Stimulated activated CD8-positive, alpha-beta memory T cell treated with anti-CD3 and anti-CD28 coated beads, Interleukin-15, amount 100 ng/mL, for 4 hours (primary cell): ENCODE data around the gene KPNA4.
"Not testable (repeated sequence)": the region's sequence is repeated elsewhere in the genome, so short reads cannot be mapped to it uniquely, and the experiment has no call there.

Source experiments
- DNase-seq, 2 donors: peaks; one replicate each; pipeline ENCODE4 v3.0.0-alpha.2; 2020; ENCODE audit warnings: low read depth in 2 of 2

Gene KPNA4

GRCh38 chr3:160490166-160490565, 75.2 kb downstream of the KPNA4 start:
- no peak for DNase-seq

GRCh38 chr3:160486459-160486869, 78.9 kb downstream of the KPNA4 start:
- DNase-seq = no peak

GRCh38 chr3:160482796-160483195, 82.6 kb downstream of the KPNA4 start:
- no peak for DNase-seq

DNA sequence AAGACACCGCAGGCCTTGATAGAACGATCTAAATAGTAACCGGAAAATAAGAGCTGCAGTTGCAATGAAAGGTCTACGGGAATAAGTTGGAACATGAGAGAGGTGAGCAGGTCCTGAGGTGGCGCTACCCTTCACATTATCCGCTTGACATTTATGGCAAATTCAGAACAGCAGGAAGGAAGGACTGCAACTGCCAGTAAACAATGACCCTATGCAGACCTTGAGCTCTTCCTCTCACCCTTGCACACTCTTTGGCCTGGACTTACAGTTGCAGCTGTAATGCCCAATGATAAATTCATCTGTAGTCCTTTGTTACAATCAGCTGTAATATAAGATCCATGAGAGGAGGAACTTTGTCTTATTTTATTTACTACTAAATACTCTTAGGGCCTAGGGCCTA, 83.5 kb downstream of the KPNA4 start:
- no peak for DNase-seq

DNA sequence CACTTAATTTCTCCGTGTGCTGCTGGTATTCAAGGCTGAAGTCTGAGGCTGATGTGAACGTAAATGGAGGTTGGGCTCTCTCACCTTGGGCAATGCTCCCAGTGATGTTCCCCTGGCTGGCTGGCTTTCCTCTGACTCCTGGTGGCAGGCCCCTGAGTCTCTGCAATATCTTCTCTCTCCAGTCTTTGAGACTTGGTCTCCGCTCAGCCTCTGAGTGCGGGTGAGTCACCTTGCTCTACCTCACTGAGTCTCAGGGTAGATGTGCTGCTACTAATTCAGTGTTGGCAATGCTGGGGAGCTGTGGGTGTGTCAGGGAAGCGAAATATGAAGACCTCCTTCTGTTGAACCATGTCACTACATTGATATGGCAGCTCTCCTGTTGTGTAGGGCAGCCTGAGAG, 84.4 kb downstream of the KPNA4 start:
- no peak for DNase-seq

DNA sequence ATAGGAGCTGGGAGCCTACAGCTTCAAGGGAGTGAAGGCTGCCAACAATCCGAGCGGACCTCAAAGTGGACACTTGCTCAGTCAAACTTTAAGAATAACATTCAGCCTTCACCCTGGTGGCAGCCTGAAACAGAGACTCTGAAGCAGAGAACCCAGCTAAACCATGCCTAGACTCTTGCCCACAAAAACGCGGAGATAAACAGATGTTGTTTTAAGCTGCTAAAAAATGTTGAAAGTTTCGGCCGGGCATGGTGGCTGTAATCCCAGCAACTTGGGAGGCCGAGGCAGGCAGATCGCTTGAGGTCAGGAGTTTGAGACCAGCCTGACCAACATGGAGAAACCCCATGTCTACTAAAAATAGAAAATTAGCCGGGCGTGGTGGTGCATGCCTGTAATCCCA, 86.0 kb downstream of the KPNA4 start:
- DNase-seq = no peak

DNA sequence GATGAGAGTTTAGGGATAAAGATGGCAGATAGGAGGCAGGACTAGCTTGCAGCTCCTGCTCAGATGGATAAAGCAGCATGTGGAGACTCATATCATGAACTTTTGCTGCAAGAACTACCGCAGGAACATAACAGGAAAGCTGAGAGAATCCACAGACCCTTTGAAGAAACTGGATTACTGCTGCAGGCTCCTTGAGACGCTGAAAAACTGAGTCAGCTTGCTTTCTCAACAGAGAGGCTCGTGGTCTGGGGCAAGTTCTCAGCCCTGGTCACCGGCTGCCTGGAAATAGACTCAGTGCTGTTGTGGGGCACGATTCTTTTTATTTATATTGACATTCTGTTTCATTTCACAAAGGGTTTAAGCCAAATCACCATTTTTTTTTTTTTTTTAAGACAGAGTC, 87.0 kb downstream of the KPNA4 start:
- no peak for DNase-seq

DNA sequence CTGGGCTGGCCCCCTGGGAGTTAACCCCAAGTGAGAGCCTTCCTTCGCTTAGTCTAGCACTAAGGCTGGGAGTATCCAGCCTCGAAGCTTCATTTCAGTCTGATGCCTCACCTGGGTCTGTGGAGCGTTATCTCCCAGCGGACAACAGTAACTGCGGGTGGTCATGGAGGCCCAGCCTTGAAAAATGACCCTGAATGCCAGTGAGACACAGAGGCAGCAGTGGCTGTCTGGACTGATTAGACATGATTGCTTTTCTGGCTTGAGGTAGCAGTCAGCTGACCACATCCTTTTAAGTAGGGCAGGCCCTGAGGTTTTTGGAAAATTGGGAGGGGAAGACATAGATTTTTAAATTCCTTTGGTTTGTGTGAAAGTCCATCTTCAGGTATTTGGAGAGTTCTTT, 87.6 kb downstream of the KPNA4 start:
- no peak for DNase-seq

- DNase-seq = no peak
Observed at GRCh38 chr3:160475884-160476283, 89.5 kb downstream of the KPNA4 start.

- DNase-seq = no peak
Observed at GRCh38 chr3:160475153-160475552, 90.2 kb downstream of the KPNA4 start.

DNA sequence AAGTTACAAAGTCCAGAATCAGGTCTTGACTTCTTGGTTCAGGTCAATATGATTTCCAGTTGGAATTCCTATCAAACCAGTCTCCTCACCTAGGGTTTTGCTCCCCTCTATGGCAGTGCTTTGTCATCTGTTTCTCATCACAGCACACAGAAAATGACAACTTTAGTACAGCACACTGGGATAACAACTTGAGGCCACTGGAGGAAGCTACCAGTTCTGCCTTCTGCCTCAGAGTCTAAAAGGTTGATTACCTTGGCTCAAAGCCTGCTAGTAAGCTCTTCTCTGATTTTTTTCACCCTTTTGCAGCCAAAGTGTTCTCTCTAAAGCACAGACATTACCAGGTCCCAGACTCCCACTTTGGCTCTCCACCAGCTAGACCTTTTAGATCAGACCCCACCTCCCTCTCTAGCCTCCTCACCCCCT, 90.9 kb downstream of the KPNA4 start:
- DNase-seq = no peak

DNA sequence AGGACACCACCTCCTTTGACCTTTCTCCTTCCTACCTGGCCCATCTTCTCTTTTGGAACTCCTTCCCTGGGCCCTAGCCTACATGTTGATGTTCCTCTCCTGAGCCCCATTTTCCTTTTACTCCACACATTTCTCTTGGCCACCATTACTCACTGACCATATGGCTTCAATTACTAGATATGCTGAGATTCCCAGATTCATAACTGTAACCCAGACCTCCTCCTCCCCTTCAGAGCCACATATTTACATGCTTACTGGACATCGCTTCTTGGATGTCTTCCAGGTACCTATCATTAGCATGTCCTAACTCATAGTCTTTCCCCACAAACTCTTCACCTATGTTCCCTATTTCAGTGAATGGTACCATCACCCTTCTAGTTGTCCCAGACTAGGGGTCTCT, 91.4 kb downstream of the KPNA4 start:
- DNase-seq = no peak

DNA sequence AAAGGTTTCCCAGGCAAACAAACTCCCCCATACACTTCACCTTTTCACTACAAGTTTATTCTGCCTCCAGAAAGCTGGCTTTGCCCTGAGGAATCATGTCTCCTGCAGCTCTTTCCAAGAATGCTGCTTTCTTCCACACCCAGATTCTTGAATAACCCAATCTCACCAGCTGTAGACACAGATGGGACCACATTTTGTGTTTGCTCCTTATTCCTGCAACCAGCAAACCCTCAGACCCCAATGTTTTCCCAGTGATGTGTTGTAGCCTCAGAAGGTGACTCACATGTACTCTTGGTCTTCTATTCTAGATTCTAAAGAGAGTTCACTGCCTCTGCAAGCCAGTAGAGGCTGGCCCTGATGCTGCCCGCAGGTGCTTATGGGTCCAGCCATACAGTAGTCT, 92.2 kb downstream of the KPNA4 start:
- DNase-seq = no peak

GRCh38 chr3:160472344-160472743, 93.0 kb downstream of the KPNA4 start:
- no peak for DNase-seq

DNA sequence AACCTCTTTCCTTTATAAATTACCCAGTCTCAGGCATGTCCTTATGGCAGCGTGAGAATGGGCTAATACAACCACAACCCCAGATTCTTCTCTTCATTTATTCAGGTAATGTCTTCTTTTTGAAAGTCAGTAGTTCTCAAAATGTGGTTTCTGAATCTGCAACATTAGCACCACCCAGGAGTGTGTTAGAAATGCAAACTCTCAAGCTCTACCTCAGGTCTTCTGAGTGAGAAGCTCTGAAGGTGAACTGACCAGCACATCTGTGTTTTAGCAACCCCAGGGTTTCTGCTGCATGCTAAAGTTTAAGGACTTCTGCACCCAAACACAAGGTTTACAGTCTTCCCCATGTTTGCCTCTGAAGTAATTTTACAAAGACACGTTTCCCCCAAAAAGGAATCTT, 93.5 kb downstream of the KPNA4 start:
- no peak for DNase-seq

DNA sequence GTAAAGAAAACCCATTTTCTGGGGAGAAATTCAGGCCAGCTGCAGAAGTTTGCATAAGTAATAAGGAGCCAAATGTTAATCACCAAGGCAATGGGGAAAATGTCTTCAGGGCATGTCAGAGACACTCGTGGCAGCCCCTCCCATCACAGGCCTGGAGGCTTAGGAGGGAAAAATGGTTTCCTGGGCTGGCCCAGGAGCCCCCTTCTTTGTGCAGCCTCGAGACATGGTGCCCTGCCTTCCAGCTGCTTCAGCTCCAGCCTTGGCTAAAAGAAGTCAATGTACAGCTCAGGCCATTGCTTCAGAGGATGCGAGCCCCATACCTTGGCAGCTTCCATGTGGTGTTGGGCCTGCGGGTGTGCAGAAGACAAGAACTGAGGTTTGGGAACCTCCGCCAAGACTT, 95.2 kb downstream of the KPNA4 start:
- no peak for DNase-seq

- DNase-seq = no peak
Observed at GRCh38 chr3:160464971-160465370, 100.4 kb downstream of the KPNA4 start.

GRCh38 chr3:160464321-160464720, 101.0 kb downstream of the KPNA4 start:
- DNase-seq = no peak

DNA sequence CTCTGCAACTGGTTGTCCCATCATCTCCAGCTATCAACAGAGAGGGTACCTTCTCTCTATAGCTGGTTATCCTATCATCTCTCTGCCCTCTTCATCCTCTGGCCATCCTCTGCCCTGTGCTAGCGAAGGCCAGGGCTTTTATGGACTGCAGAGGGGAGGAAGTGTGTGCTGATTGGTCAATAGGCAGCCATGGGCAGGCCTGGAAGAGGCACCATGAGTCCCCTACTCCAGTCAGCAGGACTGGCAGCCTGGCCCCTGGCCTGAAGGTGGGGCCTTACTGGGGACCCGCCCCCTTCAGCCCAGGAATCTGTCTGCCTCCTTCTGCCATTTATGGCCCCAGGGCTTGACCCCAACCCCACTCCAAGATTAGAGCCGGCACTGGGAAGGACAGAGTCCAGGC, 105.3 kb downstream of the KPNA4 start:
- DNase-seq = no peak

DNA sequence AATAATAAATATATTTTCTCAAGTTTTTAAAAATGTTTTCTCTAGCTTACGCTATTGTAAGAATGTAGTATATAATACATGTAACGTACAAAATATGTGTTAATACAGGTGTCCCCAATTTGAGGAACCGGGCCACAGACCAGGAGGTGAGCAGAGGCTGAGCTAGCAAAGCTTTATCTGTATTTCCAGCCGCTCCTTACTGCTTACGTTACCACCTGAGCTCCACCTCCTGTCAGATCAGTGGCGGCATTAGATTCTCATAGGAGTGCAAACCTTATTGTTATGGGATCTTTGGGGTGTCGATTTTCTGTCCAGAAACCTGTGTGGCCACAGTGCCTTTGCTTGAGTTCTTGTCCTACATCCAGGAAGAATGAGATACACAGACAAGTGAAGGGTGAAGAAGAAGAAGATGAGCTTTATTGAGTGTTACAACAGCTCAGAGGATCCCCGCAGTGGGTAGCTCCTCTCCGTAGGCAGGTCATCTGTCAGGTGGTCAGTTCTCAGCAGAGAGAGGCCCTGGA, 105.9 kb downstream of the KPNA4 start:
- no peak for DNase-seq

GRCh38 chr3:160458151-160458550, 107.2 kb downstream of the KPNA4 start:
- DNase-seq = no peak

GRCh38 chr3:160455846-160456245, 109.5 kb downstream of the KPNA4 start:
- no peak for DNase-seq

- DNase-seq = no peak
Observed at GRCh38 chr3:160454995-160455394, 110.4 kb downstream of the KPNA4 start.

- not testable (repeated sequence) for DNase-seq
Observed at GRCh38 chr3:160452251-160452650, 113.1 kb downstream of the KPNA4 start.

- no peak for DNase-seq
Observed at GRCh38 chr3:160451602-160452001, 113.8 kb downstream of the KPNA4 start.
